HepG2 (cell line): ENCODE data around the gene USP34. TPM values are rescaled to one million over a fixed set of nuclear protein-coding genes. Genes with fewer than 3 reads are reported as not detected.

Experiments
- ATAC-seq: fragments of 200-7000 bp; cut with Tn5 transposase; 3 replicates; pipeline ENCODE4 v1.9.1; 2020; ENCODE audit warnings: mild to moderate bottlenecking, moderate library complexity
- BruUV-seq: library from RNA; stranded (reverse); fragments of 400-500 nt; replicated peaks from 2 replicates; lab custom pipeline; 2021; lab: Mats Ljungman, UMichigan
- CTCF ChIA-PET: fragments of 300-600 bp; formaldehyde crosslinking; extraction: SDS; loops from one replicate; lab custom pipeline; 2021; ENCODE audit warnings: low total read pairs, inconsistent platforms, low intra/inter-chr PET ratio; lab: Yijun Ruan, JAX
- POLR2A ChIA-PET: fragments of 350-600 bp; sonication (Branson Sonifier 250); formaldehyde crosslinking; loops from one replicate; lab custom pipeline; 2020; ENCODE audit warnings: antibody characterized with exemption, inconsistent platforms; lab: Yijun Ruan, JAX
- DNase-seq: peaks from one replicate; pipeline ENCODE4 v3.0.0-alpha.2; 2015; ENCODE audit warnings: low spot score
- FAIRE-seq: peaks from 3 replicates; lab custom pipeline; 2011; peaks lifted over from hg19 to GRCh38; lab: Jason Lieb, UNC
- H2AFZ ChIP-seq: one replicate; pipeline ENCODE4 v1.6.1; 2011; ENCODE audit warnings: low read length, inconsistent platforms
- H3K27ac ChIP-seq: fragments of 300-600 bp; 3 replicates; pipeline ENCODE4 v1.8.0; 2011; ENCODE audit warnings: mixed run types, mild to moderate bottlenecking, mixed read lengths, low read length, inconsistent platforms; ENCODE audit not compliant: insufficient read depth; ENCODE audit errors: extremely low read length
- H3K27me3 ChIP-seq, 2 experiments: fragments of 200-600 bp in 1 of 2; 2 replicates in 1 of 2; 3 replicates in 1 of 2; pipeline versions ENCODE4 v1.6.0 to v1.8.0; 2011; ENCODE audit warnings: low read length in 2 of 2, mild to moderate bottlenecking in 2 of 2, moderate library complexity in 2 of 2, inconsistent platforms in 1 of 2; ENCODE audit not compliant: insufficient read depth in 2 of 2, control insufficient read depth in 1 of 2
- H3K36me3 ChIP-seq, 2 experiments: fragments of 200-600 bp in 1 of 2; replicated peaks in 1 of 2; 2 replicates in 1 of 2; 3 replicates in 1 of 2; pipeline versions ENCODE4 v1.5.1 to v1.8.0; 2011; ENCODE audit warnings: low read length in 2 of 2, inconsistent platforms in 1 of 2; ENCODE audit not compliant: insufficient read depth in 2 of 2, control insufficient read depth in 1 of 2
- H3K4me1 ChIP-seq: 2 replicates; pipeline ENCODE4 v1.5.1; 2012; ENCODE audit warnings: low read length, inconsistent platforms; ENCODE audit not compliant: insufficient read depth
- H3K4me2 ChIP-seq: 2 replicates; pipeline ENCODE4 v1.6.0; 2011; ENCODE audit warnings: low read depth, low read length, inconsistent platforms
- H3K4me3 ChIP-seq, 3 experiments: fragments of 200-600 bp in 1 of 3; sonication (generic), shearing (Covaris generic) in 1 of 3; replicated peaks in 1 of 3; 2 replicates each; pipeline ENCODE4 v1.5.1; 2011 to 2016; ENCODE audit warnings: low read length in 3 of 3, inconsistent platforms in 2 of 3, low read depth in 2 of 3, mild to moderate bottlenecking in 2 of 3, control low read depth in 1 of 3, mixed read lengths in 1 of 3; ENCODE audit not compliant: insufficient read depth in 1 of 3
- H3K79me2 ChIP-seq: one replicate; pipeline ENCODE4 v1.6.1; 2011; ENCODE audit warnings: low read length, inconsistent platforms; ENCODE audit not compliant: insufficient read depth
- H3K9ac ChIP-seq: 2 replicates; pipeline ENCODE4 v1.6.0; 2011; ENCODE audit warnings: mild to moderate bottlenecking, low read depth, low read length, inconsistent platforms; ENCODE audit not compliant: insufficient read depth
- H3K9me3 ChIP-seq: 2 replicates; pipeline ENCODE4 v1.5.1; 2012; ENCODE audit warnings: mild to moderate bottlenecking, low read length
- H4K20me1 ChIP-seq: 2 replicates; pipeline ENCODE4 v1.6.0; 2011; ENCODE audit warnings: inconsistent platforms, mild to moderate bottlenecking, low read length, moderate library complexity; ENCODE audit not compliant: insufficient read depth
- FOXP4 ChIP-seq: sonication (generic); formaldehyde crosslinking; IDR thresholded peaks from 2 replicates; pipeline ENCODE4 v1.4.0; 2020; ENCODE audit warnings: missing genetic modification reagents
- GPN1 ChIP-seq: sonication (generic); formaldehyde crosslinking; IDR thresholded peaks from 2 replicates; pipeline ENCODE4 v1.5.1; 2020; ENCODE audit warnings: missing genetic modification reagents, borderline replicate concordance
- MIER2 ChIP-seq: IDR thresholded peaks from 2 replicates; pipeline ENCODE4 v1.6.1; 2016; ENCODE audit warnings: missing biosample characterization, missing genetic modification reagents
- NCOA1 ChIP-seq: sonication (generic); formaldehyde crosslinking; IDR thresholded peaks from 2 replicates; pipeline ENCODE4 v1.9.0; 2021; ENCODE audit warnings: missing genetic modification reagents
- NR2F1 ChIP-seq, 2 experiments: fragments of 450-650 bp in 1 of 2; formaldehyde crosslinking in 1 of 2; IDR thresholded peaks; 2 replicates each; pipeline versions ENCODE4 v1.5.0 to v1.6.1; 2016 to 2020; ENCODE audit warnings: mild to moderate bottlenecking in 1 of 2, missing compliant biosample characterization in 1 of 2, missing genetic modification reagents in 1 of 2, moderate library complexity in 1 of 2
- ZBTB20 ChIP-seq: sonication (generic); formaldehyde crosslinking; IDR thresholded peaks from 2 replicates; pipeline ENCODE4 v1.8.1; 2023; ENCODE audit warnings: missing genetic modification reagents, low read depth, mild to moderate bottlenecking, borderline replicate concordance
- ZNF678 ChIP-seq: sonication (generic); formaldehyde crosslinking; IDR thresholded peaks from 2 replicates; pipeline ENCODE4 v1.4.0; 2020; ENCODE audit warnings: mild to moderate bottlenecking, missing genetic modification reagents
- WGBS: methylation state at CpG from one replicate; pipeline ENCODE4 v1.1.6; 2017; ENCODE audit warnings: low lambda C conversion rate; 5-methylcytosine and 5-hydroxymethylcytosine counted together
- in situ Hi-C: cut with HindIII; loops from 2 replicates; pipeline ENCODE4 v1.10.0; 2017; ENCODE audit warnings: low pct_unique_long_range_greater_than_20kb; ENCODE audit not compliant: extremely low pct_ligation_motif_present
- intact Hi-C: fragments of 100-400 bp; cut with micrococcal nuclease; formaldehyde crosslinking; loops from one replicate; pipeline ENCODE4 v1.10.0; 2022; ENCODE audit not compliant: unreplicated experiment
- polyA plus RNA-seq, 8 experiments: library from polyadenylated mRNA; depleted of rRNA in 3 of 8; stranded (reverse) in 7 of 8; unstranded in 1 of 8; fragments of >200 nt; fragmentation: Illumina TruSeq in 4 of 8; extraction: Trizol in 4 of 8; gene quantifications; 2 replicates each; pipeline versions ENCODE4 v1.2.1 to v1.2.3, GENCODE V29; 2011 to 2016; ENCODE audit warnings: low read depth in 4 of 8, missing spikeins in 1 of 8, mixed read lengths in 1 of 8; ENCODE audit not compliant: insufficient read depth in 1 of 8
- total RNA-seq, 5 experiments: library from RNA; depleted of rRNA; stranded (reverse); fragments of >200 nt; fragmentation: Illumina TruSeq; extraction: Trizol; gene quantifications; 2 replicates each; pipeline ENCODE4 v1.2.3, GENCODE V29; 2016; ENCODE audit warnings: low read depth in 1 of 5
- TF ChIP-seq, protein P1 (sequence below): sonication (generic); formaldehyde crosslinking; IDR thresholded peaks from 2 replicates; pipeline ENCODE4 v1.4.0; 2020; ENCODE audit warnings: missing genetic modification reagents, low read depth, mild to moderate bottlenecking, borderline replicate concordance

Gene USP34
- total and polyA plus RNA-seq, 2 of the 13 experiments (the other 11 are each of a cell fraction or from before 2014, with no cell fraction given): 99.2 to 100 TPM

- ChIA-PET CTCF (no interaction called here), POLR2A (interaction anchor here (1.5 kb wide), 1 partner anchor 28 kb away, joined by 3 read pairs; no protein-coding TSS in a partner anchor)
- Histone ChIP-seq H3K9me3 (no peaks in the 10 kb centered on the region), H3K9ac (no peak overlapping the region), H3K4me2 (no peak overlapping the region), H3K4me1 (no peaks in the 10 kb centered on the region), H3K4me3 (no peak overlapping the region), H3K36me3 (peaks cover 30 to 72% of the 10 kb centered on the region in 2 experiments), H3K79me2 (no peaks in the 10 kb centered on the region), H4K20me1 (no peaks in the 10 kb centered on the region), H3K27ac (no peak overlapping the region), H2AFZ (no peak overlapping the region), H3K27me3 (no peaks in the 10 kb centered on the region)
- DNase-seq: no peak
- no peak for TF ChIP-seq GPN1 (CRISPR knock-in tag)
- no peak for TF ChIP-seq NCOA1 (CRISPR knock-in tag)
- no peak for TF ChIP-seq MIER2 (CRISPR knock-in tag)
- no peak for TF ChIP-seq ZBTB20 (CRISPR knock-in tag)
- no peak for TF ChIP-seq FOXP4 (CRISPR knock-in tag)
- TF ChIP-seq, protein P1, sequence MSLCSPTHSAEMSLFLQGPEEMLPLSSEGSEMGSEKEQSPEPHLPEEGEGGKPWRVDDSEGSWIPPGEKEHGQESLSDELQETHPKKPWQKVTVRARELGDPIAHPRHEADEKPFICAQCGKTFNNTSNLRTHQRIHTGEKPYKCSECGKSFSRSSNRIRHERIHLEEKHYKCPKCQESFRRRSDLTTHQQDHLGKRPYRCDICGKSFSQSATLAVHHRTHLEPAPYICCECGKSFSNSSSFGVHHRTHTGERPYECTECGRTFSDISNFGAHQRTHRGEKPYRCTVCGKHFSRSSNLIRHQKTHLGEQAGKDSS (CRISPR knock-in tag): no peak
- no peak for TF ChIP-seq ZNF678 (CRISPR knock-in tag)
- no peak for TF ChIP-seq NR2F1 (CRISPR knock-in tag; IDR thresholded peaks at IDR 0.05)
- no TSS peak for BruUV-seq
- no peak for ATAC-seq
- 97% methylated on average over 7 of the region's 7 CpGs for WGBS
- no peak for FAIRE-seq
- in situ Hi-C loops (no loop called here), intact Hi-C loops (no loop called here)
Observed at GRCh38 chr2:61205132-61205531, 265.8 kb downstream of the USP34 start.
